ENCODE data around the gene PPP2R2D. TPM values are rescaled to one million over a fixed set of nuclear protein-coding genes. Genes with fewer than 3 reads are reported as not detected.

The PPP2R2D gene
- total RNA-seq, 2 donors from 2014 or later, result 35.5 to 37.5 TPM

DNA sequence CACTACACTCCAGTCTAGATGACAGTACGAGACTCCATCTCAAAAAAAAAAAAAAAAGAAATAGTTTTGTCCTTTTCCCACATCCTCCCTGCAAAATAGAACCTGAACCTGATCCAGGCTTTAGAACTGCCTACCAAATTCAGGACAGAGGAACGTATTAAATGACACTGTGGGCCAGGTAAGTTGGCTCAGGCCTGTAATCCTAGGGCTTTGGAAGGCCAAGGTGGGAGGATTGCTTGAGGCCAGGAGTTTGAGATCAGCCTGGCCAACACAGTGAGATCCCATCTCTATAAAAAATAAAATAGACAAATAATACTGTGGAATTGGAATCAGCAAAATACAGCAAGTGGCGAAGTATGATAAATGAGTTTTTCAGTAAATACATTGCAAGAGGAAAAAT lies 90.9 kb downstream of the PPP2R2D start:
- peaks cover 12% of the 10 kb centered on the region for H3K9me3 ChIP-seq (ENCODE audit: control insufficient read depth, low read length)
- Mint-ChIP-seq H3K27ac (no peak overlapping the region), H3K4me3 (no peak overlapping the region), H3K9me3 (peaks cover 15% of the 10 kb centered on the region), H3K36me3 (ENCODE audit: low read depth) (peaks cover 5% of the 10 kb centered on the region), H3K27me3 (ENCODE audit: insufficient read depth) (peaks cover 1% of the 10 kb centered on the region), H3K4me1 (peaks cover 16% of the 10 kb centered on the region)
- H3K27me3 ChIP-seq (ENCODE audit: control insufficient read depth, insufficient read depth, low read length, poor library complexity, severe bottlenecking), result no peaks in the 10 kb centered on the region
- H3K4me3 ChIP-seq (ENCODE audit: low read length), result no peak overlapping the region
- WGBS, 2 experiments (ENCODE audit: insufficient coverage in 1 of 2, insufficient read length in 1 of 2), result 95 to 100% methylated on average over 1 to 3 of the region's 3 CpGs
- TF ChIP-seq, protein P1, sequence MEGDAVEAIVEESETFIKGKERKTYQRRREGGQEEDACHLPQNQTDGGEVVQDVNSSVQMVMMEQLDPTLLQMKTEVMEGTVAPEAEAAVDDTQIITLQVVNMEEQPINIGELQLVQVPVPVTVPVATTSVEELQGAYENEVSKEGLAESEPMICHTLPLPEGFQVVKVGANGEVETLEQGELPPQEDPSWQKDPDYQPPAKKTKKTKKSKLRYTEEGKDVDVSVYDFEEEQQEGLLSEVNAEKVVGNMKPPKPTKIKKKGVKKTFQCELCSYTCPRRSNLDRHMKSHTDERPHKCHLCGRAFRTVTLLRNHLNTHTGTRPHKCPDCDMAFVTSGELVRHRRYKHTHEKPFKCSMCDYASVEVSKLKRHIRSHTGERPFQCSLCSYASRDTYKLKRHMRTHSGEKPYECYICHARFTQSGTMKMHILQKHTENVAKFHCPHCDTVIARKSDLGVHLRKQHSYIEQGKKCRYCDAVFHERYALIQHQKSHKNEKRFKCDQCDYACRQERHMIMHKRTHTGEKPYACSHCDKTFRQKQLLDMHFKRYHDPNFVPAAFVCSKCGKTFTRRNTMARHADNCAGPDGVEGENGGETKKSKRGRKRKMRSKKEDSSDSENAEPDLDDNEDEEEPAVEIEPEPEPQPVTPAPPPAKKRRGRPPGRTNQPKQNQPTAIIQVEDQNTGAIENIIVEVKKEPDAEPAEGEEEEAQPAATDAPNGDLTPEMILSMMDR (conservative IDR thresholded peaks at IDR 0.05), result no peak
- H3K4me1 ChIP-seq (ENCODE audit: control insufficient read depth, insufficient read depth, low read length), result peaks cover 3% of the 10 kb centered on the region
- no peak overlapping the region for H3K27ac ChIP-seq (ENCODE audit: low read depth, low read length)
- DNase-seq, result no peak
- H3K9ac ChIP-seq (ENCODE audit: extremely low read depth, low read length, poor library complexity, severe bottlenecking), result no peak overlapping the region
- no peaks in the 10 kb centered on the region for H3K36me3 ChIP-seq (ENCODE audit: control insufficient read depth, insufficient read depth, low read length)

DNA sequence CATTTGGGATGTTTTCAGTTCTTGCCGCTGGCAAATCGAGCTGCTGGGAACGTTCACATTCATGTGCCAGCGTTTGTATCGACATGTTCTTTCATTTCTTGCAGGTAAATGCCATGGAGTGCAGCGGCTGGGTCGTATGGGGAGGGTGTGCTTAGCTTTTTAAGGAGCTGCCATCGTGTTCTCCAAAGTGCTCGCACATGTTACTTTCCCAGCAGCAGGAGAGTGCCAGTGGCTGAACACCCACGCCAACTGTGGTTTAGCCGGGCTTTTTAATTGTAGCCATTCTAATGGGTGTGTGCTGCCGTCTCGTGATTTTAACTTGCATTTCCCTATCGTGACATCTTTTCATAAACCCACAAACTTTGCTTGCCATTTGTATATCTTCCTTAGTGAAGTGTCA lies 92.5 kb downstream of the PPP2R2D start:
- Histone ChIP-seq H3K9ac (ENCODE audit: extremely low read depth, low read length, poor library complexity, severe bottlenecking) (no peak overlapping the region), H3K27me3 (ENCODE audit: control insufficient read depth, insufficient read depth, low read length, poor library complexity, severe bottlenecking) (no peaks in the 10 kb centered on the region), H3K4me1 (ENCODE audit: control insufficient read depth, insufficient read depth, low read length) (peaks cover 18% of the 10 kb centered on the region), H3K4me3 (ENCODE audit: low read length) (no peak overlapping the region), H3K27ac (ENCODE audit: low read depth, low read length) (no peak overlapping the region), H3K9me3 (ENCODE audit: control insufficient read depth, low read length) (peaks cover 3% of the 10 kb centered on the region), H3K36me3 (ENCODE audit: control insufficient read depth, insufficient read depth, low read length) (no peaks in the 10 kb centered on the region)
- Mint-ChIP-seq H3K36me3 (ENCODE audit: low read depth) (no peaks in the 10 kb centered on the region), H3K27ac (no peak overlapping the region), H3K4me3 (no peak overlapping the region), H3K9me3 (peaks cover 3% of the 10 kb centered on the region), H3K27me3 (ENCODE audit: insufficient read depth) (no peaks in the 10 kb centered on the region), H3K4me1 (peaks cover 32% of the 10 kb centered on the region)
- TF ChIP-seq, protein P1 (conservative IDR thresholded peaks at IDR 0.05), result no peak
- 95% methylated on average over 11 to 14 of the region's 14 CpGs for WGBS, 2 experiments (ENCODE audit: insufficient coverage in 1 of 2, insufficient read length in 1 of 2)
- DNase-seq, result no peak

DNA sequence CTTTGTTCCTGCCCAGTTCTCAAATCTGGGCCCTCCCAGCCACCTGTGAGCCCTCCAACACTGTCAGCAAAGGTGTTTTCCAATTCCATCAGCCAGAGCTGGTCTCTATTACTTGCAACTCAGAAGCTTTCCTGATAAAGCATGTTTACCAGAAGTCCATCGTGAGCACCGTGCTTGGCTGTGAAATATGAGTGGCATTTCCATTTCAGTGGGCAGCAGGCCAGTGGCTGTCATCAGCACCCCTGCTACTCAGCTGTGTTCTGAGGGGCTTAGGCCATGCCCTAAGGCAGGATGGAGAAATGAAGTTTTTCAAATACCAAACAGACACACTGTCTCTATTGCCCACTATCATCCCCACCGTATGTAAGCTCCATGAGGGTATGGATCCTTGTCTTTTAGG lies 93.6 kb downstream of the PPP2R2D start:
- Histone ChIP-seq H3K36me3 (ENCODE audit: control insufficient read depth, insufficient read depth, low read length) (no peaks in the 10 kb centered on the region), H3K9ac (ENCODE audit: extremely low read depth, low read length, poor library complexity, severe bottlenecking) (no peak overlapping the region), H3K4me3 (ENCODE audit: low read length) (no peak overlapping the region), H3K9me3 (ENCODE audit: control insufficient read depth, low read length) (no peaks in the 10 kb centered on the region), H3K27me3 (ENCODE audit: control insufficient read depth, insufficient read depth, low read length, poor library complexity, severe bottlenecking) (no peaks in the 10 kb centered on the region), H3K27ac (ENCODE audit: low read depth, low read length) (no peak overlapping the region), H3K4me1 (ENCODE audit: control insufficient read depth, insufficient read depth, low read length) (peaks cover 28% of the 10 kb centered on the region)
- Mint-ChIP-seq H3K4me1 (peaks cover 43% of the 10 kb centered on the region), H3K4me3 (no peak overlapping the region), H3K9me3 (peaks cover 2% of the 10 kb centered on the region), H3K27ac (no peak overlapping the region), H3K27me3 (ENCODE audit: insufficient read depth) (no peaks in the 10 kb centered on the region), H3K36me3 (ENCODE audit: low read depth) (no peaks in the 10 kb centered on the region)
- 90 to 96% methylated on average over 2 to 3 of the region's 3 CpGs for WGBS, 2 experiments (ENCODE audit: insufficient coverage in 1 of 2, insufficient read length in 1 of 2)
- no peak for DNase-seq
- TF ChIP-seq, protein P1 (conservative IDR thresholded peaks at IDR 0.05), result no peak

All from endodermal cell (in vitro differentiated cells).